Measurements from ENCODE around the gene MBNL2. TPM values are rescaled to one million over a fixed set of nuclear protein-coding genes. Genes with fewer than 3 reads are reported as not detected.

The MBNL2 gene
- total and polyA plus RNA-seq, 11 donors: 18.5 to 100 (median 81.4) TPM

- intact Hi-C loops (cut with DNase I): loop anchor here in 4 of 10 donors (5.0 to 10.0 kb wide), 12 partner anchors 67 to 370 kb away; partner anchors contain the start of gene MBNL2 (in 3 of the 4)
- H3K9me3 ChIP-seq: no peaks in the 10 kb centered on the region
- peak overlapping the region; percentile 54 to 92 (median 81) for H3K4me3 ChIP-seq
- no peak for ATAC-seq
- peaks cover 3 to 58% (median 40%) of the 10 kb centered on the region in 12 donors for H3K4me1 ChIP-seq
- whole genome bisulfite sequencing, 4 donors: 0 to 2% (median 1%) methylated on average over 4 to 60 of the region's 60 CpGs
- H3K36me3 ChIP-seq: peaks cover 0 to 5% (median 0%) of the 10 kb centered on the region in 9 donors
- no peaks in the 10 kb centered on the region for H3K27me3 ChIP-seq
- H3K27ac ChIP-seq: peak overlapping the region; percentile 28 to 100 (median 80)
- DNase-seq: peak; percentile 36 to 76 (median 50)
- no peak for TF ChIP-seq POLR2A (IDR thresholded peaks at IDR 0.05)
- TF ChIP-seq, protein P1, sequence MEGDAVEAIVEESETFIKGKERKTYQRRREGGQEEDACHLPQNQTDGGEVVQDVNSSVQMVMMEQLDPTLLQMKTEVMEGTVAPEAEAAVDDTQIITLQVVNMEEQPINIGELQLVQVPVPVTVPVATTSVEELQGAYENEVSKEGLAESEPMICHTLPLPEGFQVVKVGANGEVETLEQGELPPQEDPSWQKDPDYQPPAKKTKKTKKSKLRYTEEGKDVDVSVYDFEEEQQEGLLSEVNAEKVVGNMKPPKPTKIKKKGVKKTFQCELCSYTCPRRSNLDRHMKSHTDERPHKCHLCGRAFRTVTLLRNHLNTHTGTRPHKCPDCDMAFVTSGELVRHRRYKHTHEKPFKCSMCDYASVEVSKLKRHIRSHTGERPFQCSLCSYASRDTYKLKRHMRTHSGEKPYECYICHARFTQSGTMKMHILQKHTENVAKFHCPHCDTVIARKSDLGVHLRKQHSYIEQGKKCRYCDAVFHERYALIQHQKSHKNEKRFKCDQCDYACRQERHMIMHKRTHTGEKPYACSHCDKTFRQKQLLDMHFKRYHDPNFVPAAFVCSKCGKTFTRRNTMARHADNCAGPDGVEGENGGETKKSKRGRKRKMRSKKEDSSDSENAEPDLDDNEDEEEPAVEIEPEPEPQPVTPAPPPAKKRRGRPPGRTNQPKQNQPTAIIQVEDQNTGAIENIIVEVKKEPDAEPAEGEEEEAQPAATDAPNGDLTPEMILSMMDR (IDR thresholded peaks at IDR 0.05): no peak
Measured at GRCh38 chr13:97434397-97435201, 212.5 kb downstream of the MBNL2 start.

GRCh38 chr13:97435323-97435722 is 213.2 kb downstream of the MBNL2 start:
- Histone ChIP-seq H3K9me3 (no peaks in the 10 kb centered on the region), H3K36me3 (peaks cover 0 to 10% (median 0%) of the 10 kb centered on the region in 9 donors), H3K4me1 (peaks cover 3 to 60% (median 41%) of the 10 kb centered on the region in 12 donors), H3K27ac (peak overlapping the region in 4 of 12 donors; percentile 78 to 99 (median 88)), H3K27me3 (no peaks in the 10 kb centered on the region), H3K4me3 (peak overlapping the region; percentile 54 to 92 (median 81))
- no peak for TF ChIP-seq POLR2A (IDR thresholded peaks at IDR 0.05)
- 21 to 33% (median 28%) methylated on average over 3 of the region's 3 CpGs for WGBS, 4 donors
- intact Hi-C loops (cut with DNase I): loop anchor here in 4 of 10 donors (5.0 to 10.0 kb wide), 8 partner anchors 109 to 369 kb away; partner anchors contain the start of gene MBNL2 (in 2 of the 4)
- no peak for ATAC-seq
- no peak for DNase-seq

DNA sequence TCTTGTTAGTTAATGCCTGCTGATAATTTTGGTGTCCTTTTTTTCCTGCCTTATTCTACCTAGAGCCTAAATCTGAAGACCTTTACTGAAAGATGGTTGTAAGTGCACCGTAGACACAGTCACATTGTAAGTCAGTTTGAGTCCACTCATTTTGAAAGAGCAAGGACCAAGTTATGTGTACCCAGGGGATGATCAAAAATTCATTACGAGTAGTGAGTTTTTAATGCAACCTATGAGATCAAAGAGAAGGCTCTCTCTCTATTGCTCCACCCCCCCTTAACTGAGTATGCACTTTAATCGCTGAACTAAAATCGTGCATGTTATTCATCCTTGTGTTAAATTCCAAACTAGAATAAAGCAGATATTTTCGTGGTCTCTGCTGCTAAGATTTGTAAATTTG is 213.7 kb downstream of the MBNL2 start:
- intact Hi-C loops (cut with DNase I): loop anchor here in 4 of 10 donors (5.0 to 10.0 kb wide), 8 partner anchors 109 to 369 kb away; partner anchors contain the start of gene MBNL2 (in 2 of the 4)
- H3K4me3 ChIP-seq: peak overlapping the region in 11 of 12 donors; percentile 4 to 92 (median 82)
- no peaks in the 10 kb centered on the region for H3K27me3 ChIP-seq
- TF ChIP-seq, protein P1 (IDR thresholded peaks at IDR 0.05): no peak
- no peak for TF ChIP-seq POLR2A (IDR thresholded peaks at IDR 0.05)
- H3K9me3 ChIP-seq: no peaks in the 10 kb centered on the region
- peaks cover 3 to 65% (median 40%) of the 10 kb centered on the region in 12 donors for H3K4me1 ChIP-seq
- peaks cover 0 to 10% (median 0%) of the 10 kb centered on the region in 9 donors for H3K36me3 ChIP-seq
- WGBS, 4 donors: 14 to 27% (median 19%) methylated on average over 5 of the region's 5 CpGs
- no peak for ATAC-seq
- no peak for DNase-seq
- no peak overlapping the region for H3K27ac ChIP-seq

- Histone ChIP-seq H3K4me3 (peak overlapping the region in 4 of 12 donors; percentile 82 to 92 (median 89)), H3K4me1 (peaks cover 3 to 62% (median 42%) of the 10 kb centered on the region in 12 donors), H3K27ac (no peak overlapping the region), H3K36me3 (peaks cover 0 to 10% (median 0%) of the 10 kb centered on the region in 9 donors), H3K27me3 (no peaks in the 10 kb centered on the region), H3K9me3 (no peaks in the 10 kb centered on the region)
- DNase-seq (no peak), ATAC-seq (no peak)
- WGBS, 4 donors: 73 to 90% (median 85%) methylated on average over 2 of the region's 2 CpGs
- intact Hi-C loops (cut with DNase I): loop anchor here in 4 of 10 donors (5.0 to 10.0 kb wide), 8 partner anchors 108 to 368 kb away; partner anchors contain the start of gene MBNL2 (in 2 of the 4)
- TF ChIP-seq POLR2A (IDR thresholded peaks at IDR 0.05): no peak
- TF ChIP-seq, protein P1 (IDR thresholded peaks at IDR 0.05): no peak
Measured at GRCh38 chr13:97436845-97437244, 214.7 kb downstream of the MBNL2 start.
